AG09319 (cell line): ENCODE measurements around the gene NPSR1.

Experiments used
- DNase-seq: peaks from one replicate; pipeline ENCODE4 v3.0.0-alpha.2; 2010; ENCODE audit warnings: low read depth; ENCODE audit errors: extremely low read depth
- TF ChIP-seq, protein P1 (sequence below): IDR thresholded peaks from 2 replicates; pipeline ENCODE4 v1.5.1; 2011; ENCODE audit warnings: low read depth, mild to moderate bottlenecking, inconsistent platforms, low read length, moderate library complexity

The NPSR1 gene

DNA sequence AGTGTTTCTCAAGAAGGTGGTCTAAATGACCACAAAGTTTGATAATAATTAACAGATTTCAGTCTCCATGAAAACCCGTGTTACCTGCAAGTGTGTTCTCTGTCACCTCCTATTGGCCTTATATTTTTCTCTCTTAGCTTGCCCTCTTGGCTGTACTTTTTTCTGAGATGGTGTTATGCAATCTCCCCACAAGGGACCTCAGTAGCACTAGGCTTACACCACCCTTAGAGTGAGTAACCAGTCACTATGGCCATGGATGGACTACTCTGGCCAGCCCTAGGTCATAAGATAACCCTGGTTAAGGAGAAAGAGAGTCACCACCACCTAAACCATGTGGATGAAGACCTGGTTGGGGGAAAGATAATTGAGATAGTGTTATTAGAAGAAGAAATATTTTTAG is 76.8 kb downstream of the NPSR1 start:
- TF ChIP-seq, protein P1, sequence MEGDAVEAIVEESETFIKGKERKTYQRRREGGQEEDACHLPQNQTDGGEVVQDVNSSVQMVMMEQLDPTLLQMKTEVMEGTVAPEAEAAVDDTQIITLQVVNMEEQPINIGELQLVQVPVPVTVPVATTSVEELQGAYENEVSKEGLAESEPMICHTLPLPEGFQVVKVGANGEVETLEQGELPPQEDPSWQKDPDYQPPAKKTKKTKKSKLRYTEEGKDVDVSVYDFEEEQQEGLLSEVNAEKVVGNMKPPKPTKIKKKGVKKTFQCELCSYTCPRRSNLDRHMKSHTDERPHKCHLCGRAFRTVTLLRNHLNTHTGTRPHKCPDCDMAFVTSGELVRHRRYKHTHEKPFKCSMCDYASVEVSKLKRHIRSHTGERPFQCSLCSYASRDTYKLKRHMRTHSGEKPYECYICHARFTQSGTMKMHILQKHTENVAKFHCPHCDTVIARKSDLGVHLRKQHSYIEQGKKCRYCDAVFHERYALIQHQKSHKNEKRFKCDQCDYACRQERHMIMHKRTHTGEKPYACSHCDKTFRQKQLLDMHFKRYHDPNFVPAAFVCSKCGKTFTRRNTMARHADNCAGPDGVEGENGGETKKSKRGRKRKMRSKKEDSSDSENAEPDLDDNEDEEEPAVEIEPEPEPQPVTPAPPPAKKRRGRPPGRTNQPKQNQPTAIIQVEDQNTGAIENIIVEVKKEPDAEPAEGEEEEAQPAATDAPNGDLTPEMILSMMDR, result no peak
- no peak for DNase-seq

DNA sequence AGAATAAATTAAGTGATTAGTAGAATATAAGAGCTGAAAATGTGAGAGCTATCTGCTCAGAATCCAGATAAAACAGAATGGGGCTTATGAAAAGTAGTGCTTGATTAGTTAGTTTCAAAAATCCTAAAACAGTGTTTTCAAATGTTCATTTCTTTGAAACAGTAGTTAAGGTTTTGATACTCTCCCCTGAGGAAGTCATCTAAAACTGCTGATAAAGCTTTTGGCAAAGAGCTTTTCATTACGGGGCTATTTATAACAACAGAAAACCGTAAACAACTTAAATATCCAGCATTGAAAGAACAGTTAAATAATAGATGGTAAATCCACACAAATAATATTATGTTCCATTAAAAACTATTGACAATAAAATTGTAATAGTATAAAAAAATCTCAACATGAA is 77.5 kb downstream of the NPSR1 start:
- TF ChIP-seq, protein P1, result no peak
- no peak for DNase-seq

DNA sequence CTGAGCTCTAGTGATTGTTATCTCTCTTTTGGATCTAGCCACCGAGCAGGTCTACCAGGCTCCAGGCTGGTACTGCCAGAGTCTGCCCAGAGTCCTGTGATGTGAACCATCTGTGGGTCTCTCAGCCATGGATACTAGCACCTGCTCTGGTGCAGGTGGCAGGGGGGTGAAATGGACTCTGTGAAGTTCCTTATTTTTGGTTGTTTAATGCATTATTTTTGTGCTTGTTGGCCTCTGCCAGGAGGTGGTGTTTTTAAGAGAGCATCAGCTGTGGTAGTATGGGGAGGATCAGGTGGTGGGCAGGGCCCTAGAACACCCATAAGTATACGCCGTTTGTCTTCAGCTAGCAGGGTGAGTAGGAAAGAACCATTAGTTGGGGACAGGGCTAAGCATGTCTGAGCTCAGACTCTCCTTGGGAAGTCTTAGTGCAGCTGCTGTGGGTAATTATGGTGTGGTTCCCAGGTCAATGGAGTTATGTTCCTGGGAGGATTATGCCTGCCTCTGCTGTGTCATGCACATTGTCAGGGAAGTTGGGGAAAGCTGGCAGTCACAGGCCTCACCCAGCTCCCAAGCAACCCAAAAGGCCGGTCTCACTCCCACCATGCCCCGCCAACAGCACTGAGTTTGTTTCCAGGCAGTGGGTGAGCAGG is 81.8 kb downstream of the NPSR1 start:
- TF ChIP-seq, protein P1, result no peak
- DNase-seq, result no peak

DNA sequence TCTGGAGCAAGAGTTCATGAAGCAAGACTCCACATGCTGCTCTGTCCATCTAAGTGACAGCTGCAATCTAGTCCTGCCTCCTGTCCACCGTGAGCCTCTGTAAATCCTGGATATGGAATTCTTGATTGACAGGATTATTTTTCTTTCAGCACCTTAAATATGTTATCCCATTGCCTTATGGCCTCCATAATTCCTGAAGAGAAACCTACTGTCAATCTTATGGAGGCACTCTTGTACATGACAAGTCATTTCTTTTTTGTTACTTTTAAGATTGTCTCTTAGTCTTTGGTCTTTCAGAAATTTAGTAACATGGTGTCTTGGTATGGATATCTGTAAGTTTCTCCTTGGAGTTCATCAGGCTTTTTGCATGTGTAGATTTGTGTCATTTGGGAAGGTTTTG is 82.8 kb downstream of the NPSR1 start:
- TF ChIP-seq, protein P1, result no peak
- DNase-seq, result no peak

DNA sequence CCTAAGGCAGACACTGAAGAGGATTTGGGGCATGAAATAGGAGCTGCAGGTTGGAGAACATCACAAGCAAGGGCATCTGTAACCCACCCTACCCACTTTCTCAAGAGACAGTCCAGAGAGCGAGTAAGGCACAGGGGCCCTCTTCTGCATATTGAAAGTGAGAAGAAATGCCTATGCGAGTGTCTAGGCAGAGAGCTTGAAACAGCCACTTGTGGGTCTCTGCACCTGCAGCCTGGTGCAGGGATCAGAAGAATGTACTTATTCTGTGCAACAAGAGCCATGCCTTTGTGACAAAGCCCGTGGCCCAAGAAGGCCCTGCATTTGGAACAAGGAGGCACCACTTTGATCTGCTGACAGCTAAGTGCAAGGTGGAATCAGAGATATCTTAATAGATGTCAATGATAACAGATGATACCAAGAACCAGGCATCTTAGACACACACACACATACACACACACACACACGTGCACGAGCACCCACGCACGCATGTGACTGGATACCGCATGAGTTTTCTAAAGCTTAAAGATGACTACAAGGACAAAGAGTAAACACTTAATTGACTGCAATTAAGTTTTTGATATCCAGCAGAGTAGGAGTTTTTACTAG is 89.3 kb downstream of the NPSR1 start:
- TF ChIP-seq, protein P1, result no peak
- DNase-seq, result no peak

DNA sequence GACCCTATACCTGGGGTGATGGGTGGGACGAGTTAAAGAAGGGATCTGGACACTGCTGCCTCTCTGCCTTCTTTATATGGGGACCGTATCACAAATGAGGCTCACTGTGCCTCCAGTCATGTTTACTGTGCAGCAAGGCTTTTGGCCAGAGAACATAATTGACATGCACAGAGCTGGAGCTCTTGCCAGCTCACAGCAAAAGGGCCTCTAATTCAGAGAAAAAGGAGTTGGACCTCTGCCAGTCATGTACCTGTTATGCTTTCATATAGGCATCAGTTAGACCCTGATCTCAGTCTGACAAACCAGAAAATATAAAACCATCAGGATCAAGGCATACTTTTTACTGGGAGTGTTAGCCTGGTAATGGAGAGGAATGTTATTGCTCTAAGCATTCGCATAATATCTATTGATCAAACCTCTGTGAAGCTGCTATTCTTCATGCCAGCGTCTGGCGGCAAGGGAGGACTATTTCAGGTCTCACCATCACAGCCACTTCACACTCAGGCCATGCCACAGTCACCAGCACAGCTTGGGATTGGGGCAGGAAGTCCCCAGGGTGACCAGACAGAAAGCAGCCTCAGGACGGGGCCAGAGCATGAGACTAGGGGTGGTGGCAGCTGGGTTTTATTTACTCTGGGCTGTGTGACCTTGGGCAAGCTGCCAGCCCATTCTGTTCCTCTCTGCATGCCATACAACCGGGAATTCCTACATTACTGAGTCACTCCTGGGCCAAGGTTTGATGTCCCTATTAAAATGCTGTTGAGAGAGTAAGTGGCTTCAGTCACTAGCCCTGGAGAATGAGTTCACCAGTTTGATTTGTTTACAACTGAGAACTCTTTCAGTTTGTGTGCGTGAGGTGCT is 90.1 kb downstream of the NPSR1 start:
- TF ChIP-seq, protein P1, result no peak
- DNase-seq, result peak; percentile 2

DNA sequence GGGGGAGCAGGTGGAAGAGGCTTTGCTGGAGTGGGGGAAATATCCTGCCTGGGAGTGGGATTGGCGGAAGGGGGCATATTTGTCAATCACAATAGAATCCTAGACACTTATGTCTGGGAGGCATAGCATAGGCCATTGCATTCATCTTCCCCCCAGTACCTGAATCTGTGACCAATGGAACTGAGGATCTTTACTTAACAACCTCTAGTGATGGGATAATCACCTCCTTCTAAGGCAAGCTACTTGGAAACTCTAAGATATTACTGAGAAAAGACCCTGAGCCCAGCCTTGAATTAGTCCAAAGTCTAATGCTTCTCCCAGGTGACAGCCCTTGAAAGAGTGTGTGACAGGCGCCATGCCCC is 90.7 kb downstream of the NPSR1 start:
- TF ChIP-seq, protein P1, result no peak
- no peak for DNase-seq
